NCI-H524 treated with DMSO at 0.1 percent for 48 hours (cell line): Measurements from ENCODE around the gene PROX1.

ENCODE experiments used
- DNase-seq: peaks from one replicate; lab custom pipeline; 2025; lab: John Stamatoyannopoulos, UW

Gene PROX1

DNA sequence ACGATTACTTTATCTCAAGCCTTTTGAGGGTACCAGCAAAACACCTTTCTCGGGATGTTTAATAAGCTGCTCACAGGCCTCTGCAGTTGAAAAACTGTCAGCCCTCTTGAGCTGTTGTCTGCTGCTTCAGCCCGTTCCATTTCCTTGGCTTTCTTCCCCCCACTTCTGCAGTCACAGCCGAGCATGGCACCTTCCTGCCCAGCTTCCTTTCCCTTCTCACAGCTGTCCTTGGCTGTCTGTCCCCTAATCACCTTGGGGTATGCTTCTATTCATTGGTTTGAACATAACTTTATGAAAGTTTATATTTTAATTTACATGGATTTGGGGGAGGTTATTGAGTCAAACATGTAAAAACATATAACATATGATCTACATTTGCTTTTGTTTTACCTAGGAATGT, 6.9 kb upstream of the PROX1 start:
- DNase-seq = no peak

DNA sequence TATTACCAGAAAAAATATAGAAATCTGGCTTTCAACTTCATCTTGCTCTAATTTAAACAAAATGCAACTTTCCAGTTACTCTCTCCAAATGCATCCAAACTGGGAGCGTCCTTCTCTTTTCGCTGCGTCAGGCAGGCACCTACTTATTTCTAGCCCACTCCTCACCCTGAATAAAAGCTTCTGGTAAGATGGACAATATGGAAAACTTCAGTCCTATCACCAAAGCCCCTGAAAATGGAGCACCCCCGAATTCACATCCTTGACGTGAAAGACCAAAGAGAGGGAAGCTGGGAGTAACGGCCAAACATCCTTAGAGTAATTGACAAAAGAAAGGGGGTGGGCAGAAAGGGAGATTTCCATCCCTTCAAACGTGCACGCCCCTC, 5.5 kb upstream of the PROX1 start:
- no peak for DNase-seq

- DNase-seq = no peak
Observed at GRCh38 chr1:213982672-213983492, 4.9 kb upstream of the PROX1 start.

DNA sequence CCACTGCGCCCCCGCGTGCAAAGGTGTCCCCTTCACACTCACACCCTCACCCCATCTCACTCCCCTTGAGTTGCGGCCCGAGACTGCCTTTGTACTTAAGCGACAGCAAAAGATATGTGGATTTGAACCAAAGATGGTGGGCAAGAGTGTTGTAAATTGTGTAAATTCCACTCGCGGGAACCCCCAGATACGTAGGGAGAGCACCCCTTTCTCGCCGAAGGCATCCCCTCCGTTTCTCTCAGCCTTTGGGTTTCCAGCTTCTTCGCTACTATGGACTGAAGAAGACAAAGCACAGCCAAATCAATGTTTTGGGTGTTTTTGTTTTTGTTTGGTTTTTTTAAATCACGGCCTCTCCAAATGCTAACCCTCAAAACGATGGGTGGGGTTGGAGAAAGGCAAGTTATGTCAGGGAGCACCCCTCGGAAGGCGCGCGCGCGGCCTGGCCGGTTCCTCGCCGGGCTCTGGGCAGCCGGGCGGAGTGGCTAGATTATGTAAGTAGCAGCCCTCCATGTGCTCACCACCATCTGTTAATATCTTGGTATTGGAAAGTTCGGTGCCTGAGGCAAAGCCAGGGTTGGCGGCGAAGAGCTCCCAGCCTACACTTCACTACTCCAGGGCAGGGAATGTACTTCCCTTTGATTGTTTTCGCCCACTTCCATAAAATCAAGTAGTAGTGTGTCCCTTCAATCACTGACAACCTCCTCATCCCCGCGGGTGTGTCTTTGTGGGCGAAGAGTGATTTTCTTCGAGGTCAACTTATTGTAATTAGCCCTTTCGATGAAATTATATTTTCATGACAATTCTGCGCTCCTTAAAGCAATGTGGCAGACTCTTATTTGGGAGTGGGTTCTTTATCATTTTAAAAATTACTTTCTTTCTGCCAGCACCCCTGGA, 4.0 kb upstream of the PROX1 start:
- peak; percentile 41 for DNase-seq

GRCh38 chr1:213984387-213985208, 3.2 kb upstream of the PROX1 start:
- no peak for DNase-seq

- DNase-seq = no peak
Observed at GRCh38 chr1:213985209-213986019, 2.4 kb upstream of the PROX1 start.

DNA sequence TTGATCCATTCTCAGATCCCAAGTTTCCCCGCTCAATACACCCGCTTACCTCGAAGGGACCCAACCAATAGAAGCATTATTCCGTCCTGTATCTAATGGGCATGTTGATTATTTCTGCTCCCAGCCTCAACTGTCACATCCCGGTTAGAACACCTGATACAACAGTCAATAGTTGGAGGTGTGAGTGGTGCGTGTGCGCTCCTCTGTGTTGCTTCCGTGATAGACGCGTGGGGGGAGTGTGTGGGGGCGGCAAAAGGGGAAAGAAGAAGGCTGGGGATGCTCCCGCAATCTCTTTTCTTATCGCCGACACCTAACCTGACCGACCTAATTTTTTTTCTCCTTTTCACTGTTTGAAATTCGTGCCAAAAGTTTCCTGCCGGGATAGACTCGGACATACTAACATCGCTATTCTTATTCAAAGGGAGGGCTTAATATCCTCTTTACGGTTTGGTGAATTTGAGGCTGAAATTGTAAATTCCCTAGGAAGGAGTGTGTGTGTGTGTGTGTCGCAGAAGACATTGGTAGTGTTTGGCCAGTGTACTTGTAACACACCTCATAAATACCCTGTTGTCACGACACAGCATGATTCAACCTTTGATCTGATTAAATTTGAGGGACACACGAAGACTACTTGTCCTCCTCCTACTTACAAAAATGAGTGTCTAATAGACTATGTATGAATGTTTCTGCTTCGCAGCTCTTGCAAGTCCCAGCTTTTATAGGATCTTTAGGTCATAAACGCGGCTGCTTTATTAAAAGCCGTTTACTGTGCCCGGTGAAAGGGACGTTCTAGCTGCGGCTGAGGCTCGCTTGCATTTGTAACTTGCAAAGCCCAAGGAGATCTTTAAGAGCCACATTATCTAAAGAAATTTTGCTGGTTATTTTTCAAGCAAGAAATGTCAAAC, 1.5 kb upstream of the PROX1 start:
- DNase-seq = no peak

- DNase-seq = no peak
Observed at GRCh38 chr1:213986925-213987250, 885 bp upstream of the PROX1 start.

- no peak for DNase-seq
Observed at GRCh38 chr1:213987422-213987926, 299 bp upstream of the PROX1 start.

DNA sequence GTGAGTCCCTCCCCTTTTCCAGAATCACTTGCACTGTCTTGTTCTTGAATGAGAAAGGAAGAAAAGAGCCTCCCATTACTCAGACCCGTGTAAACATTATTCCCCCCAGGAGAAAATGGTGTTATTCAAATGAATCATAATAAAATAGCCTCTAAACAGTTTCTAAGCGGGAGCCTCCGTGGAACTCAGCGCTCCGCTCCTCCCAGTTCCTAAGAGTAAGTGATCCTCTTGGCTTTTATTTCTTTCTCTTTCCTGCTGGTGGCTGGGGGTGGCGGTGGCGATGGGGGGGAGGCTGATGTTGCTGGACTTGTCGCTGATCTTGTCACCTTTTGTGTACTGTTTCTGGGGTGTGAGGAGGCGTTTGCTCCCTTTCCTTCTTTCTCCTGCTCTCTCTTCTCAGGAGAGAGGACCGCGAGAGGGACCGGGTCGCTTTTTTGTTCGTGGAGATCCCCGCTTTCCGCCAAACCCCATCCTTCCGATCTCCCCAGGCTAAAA, 781 bp downstream of the PROX1 start:
- DNase-seq = no peak

GRCh38 chr1:213989002-213989855, 1.5 kb downstream of the PROX1 start:
- no peak for DNase-seq

DNA sequence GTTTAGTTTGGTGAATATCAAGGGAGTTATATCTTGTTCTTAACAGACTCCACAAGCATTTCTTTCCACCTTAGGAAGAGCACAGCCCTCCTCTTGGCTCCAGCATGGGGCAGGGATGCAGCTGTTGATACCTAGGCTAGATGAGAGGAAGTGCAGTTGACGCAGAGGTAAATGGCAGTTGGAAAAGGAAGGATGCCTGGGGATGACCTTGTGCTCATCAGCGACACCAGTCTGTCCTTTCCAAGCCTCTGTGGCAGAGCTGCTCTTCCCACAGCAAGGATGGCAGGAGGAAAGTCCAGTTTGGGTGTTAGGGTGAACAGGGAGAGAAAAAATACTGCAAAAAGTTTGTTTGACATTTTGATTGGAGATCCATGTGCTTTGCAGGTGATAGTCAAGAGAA, 6.2 kb downstream of the PROX1 start:
- DNase-seq = no peak

DNA sequence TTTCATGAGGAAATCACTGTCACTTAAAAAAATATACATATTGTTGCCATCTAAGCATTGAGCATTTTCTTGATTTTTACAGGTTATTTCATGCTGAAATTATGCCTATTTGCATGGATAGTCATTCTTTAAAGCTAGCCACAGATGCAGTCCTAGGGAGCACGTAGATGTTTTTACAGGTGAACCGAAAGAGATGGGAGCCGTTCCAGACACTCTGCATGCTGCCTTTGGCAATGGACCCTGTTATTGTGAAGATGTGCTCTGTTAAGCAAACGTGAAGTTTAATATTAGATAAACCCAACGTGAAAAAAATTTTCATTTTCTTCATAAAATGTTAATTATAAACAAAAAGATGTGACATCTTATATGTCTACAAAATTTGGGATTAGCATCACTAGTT, 7.1 kb downstream of the PROX1 start:
- no peak for DNase-seq

- no peak for DNase-seq
Observed at GRCh38 chr1:213995603-213996002, 7.8 kb downstream of the PROX1 start.

- no peak for DNase-seq
Observed at GRCh38 chr1:213996320-213997037, 8.7 kb downstream of the PROX1 start.

DNA sequence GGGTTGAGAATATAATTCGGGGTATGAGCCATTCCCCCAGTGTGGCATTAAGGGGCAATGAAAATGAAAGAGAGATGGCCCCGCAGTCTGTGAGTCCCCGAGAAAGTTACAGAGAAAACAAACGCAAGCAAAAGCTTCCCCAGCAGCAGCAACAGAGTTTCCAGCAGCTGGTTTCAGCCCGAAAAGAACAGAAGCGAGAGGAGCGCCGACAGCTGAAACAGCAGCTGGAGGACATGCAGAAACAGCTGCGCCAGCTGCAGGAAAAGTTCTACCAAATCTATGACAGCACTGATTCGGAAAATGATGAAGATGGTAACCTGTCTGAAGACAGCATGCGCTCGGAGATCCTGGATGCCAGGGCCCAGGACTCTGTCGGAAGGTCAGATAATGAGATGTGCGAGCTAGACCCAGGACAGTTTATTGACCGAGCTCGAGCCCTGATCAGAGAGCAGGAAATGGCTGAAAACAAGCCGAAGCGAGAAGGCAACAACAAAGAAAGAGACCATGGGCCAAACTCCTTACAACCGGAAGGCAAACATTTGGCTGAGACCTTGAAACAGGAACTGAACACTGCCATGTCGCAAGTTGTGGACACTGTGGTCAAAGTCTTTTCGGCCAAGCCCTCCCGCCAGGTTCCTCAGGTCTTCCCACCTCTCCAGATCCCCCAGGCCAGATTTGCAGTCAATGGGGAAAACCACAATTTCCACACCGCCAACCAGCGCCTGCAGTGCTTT, 9.4 kb downstream of the PROX1 start:
- no peak for DNase-seq

DNA sequence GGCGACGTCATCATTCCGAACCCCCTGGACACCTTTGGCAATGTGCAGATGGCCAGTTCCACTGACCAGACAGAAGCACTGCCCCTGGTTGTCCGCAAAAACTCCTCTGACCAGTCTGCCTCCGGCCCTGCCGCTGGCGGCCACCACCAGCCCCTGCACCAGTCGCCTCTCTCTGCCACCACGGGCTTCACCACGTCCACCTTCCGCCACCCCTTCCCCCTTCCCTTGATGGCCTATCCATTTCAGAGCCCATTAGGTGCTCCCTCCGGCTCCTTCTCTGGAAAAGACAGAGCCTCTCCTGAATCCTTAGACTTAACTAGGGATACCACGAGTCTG, 10.0 kb downstream of the PROX1 start:
- no peak for DNase-seq

DNA sequence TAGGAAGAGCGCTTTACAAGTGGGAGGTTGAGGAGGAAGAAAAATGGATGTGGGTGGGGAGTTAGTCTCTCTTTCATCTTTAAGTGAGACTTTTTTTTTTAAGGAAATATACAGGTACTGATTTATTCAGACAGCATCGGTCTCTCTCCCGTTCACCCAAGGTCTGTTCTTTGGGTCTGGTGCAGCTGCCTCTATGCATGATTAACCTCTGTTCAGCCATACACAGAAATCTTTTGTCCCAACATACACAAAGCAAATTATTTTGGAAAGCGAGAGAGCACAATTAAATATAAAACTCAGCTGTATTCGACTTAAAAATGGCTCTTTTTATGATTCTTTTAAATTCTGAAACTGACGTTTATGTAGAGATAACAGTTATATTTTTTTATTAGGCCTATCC, 11.0 kb downstream of the PROX1 start:
- DNase-seq = no peak
